GM12878 (cell line): Measurements from ENCODE around the gene MFSD12. TPM values are rescaled to one million over a fixed set of nuclear protein-coding genes. Genes with fewer than 3 reads are reported as not detected.

Source experiments
- ATAC-seq: fragments of 200-7000 bp; cut with Tn5 transposase; 3 replicates; pipeline ENCODE4 v1.9.1; 2020; ENCODE audit warnings: mild to moderate bottlenecking, moderate library complexity
- BruUV-seq: library from RNA; stranded (reverse); fragments of 400-500 nt; replicated peaks from 2 replicates; lab custom pipeline; 2021; lab: Mats Ljungman, UMichigan
- CTCF ChIA-PET: fragments of 300-600 bp; sonication (Branson Sonifier 250); formaldehyde crosslinking; extraction: SDS; loops from one replicate; lab custom pipeline; 2021; ENCODE audit warnings: inconsistent platforms; lab: Yijun Ruan, JAX
- POLR2A ChIA-PET: fragments of 350-600 bp; formaldehyde crosslinking; extraction: SDS; loops from one replicate; lab custom pipeline; 2021; ENCODE audit warnings: inconsistent platforms; lab: Charles Lee
- RAD21 ChIA-PET: fragments of 300-600 bp; sonication (Branson Sonifier 250); formaldehyde crosslinking; loops from one replicate; lab custom pipeline; 2023; ENCODE audit warnings: antibody characterized with exemption; ENCODE audit not compliant: unreplicated experiment; lab: Charles Lee
- SMC1A ChIA-PET: fragments of 300-600 bp; sonication (Branson Sonifier 250); formaldehyde crosslinking; loops from one replicate; lab custom pipeline; 2023; ENCODE audit not compliant: unreplicated experiment, uncharacterized antibody; lab: Charles Lee
- DNase-seq: peaks from one replicate; pipeline ENCODE4 v3.0.0-alpha.2; 2011; ENCODE audit warnings: low read depth, low spot score
- FAIRE-seq: peaks from 3 replicates; lab custom pipeline; 2011; peaks lifted over from hg19 to GRCh38; lab: Jason Lieb, UNC
- H2AFZ ChIP-seq: 2 replicates; pipeline ENCODE4 v1.6.0; 2011; ENCODE audit warnings: low read depth, low read length, control low read depth; ENCODE audit not compliant: control insufficient read depth
- H3K27ac ChIP-seq: 2 replicates; pipeline ENCODE4 v1.5.1; 2011; ENCODE audit warnings: control low read depth; ENCODE audit not compliant: control insufficient read depth, insufficient read depth
- H3K27me3 ChIP-seq, 2 experiments: replicated peaks in 1 of 2; 2 replicates each; pipeline versions ENCODE4 v1.6.0 to v1.6.1; 2011; ENCODE audit warnings: low read length in 1 of 2; ENCODE audit not compliant: control insufficient read depth in 2 of 2, insufficient read depth in 2 of 2
- H3K36me3 ChIP-seq, 2 experiments: 2 replicates each; pipeline ENCODE4 v1.5.1; 2011; ENCODE audit warnings: low read length in 1 of 2; ENCODE audit not compliant: control insufficient read depth in 2 of 2, insufficient read depth in 2 of 2
- H3K4me1 ChIP-seq: 2 replicates; pipeline ENCODE4 v1.6.1; 2011; ENCODE audit warnings: mild to moderate bottlenecking, low read length, moderate library complexity, mixed read lengths; ENCODE audit not compliant: control insufficient read depth, insufficient read depth
- H3K4me2 ChIP-seq: 2 replicates; pipeline ENCODE4 v1.6.0; 2011; ENCODE audit warnings: control low read depth; ENCODE audit not compliant: control insufficient read depth, insufficient read depth
- H3K4me3 ChIP-seq: fragments of 200-600 bp; sonication (generic); 2 replicates; pipeline ENCODE4 v1.5.1; 2016
- H3K79me2 ChIP-seq: 2 replicates; pipeline ENCODE4 v1.6.0; 2011; ENCODE audit warnings: low read length; ENCODE audit not compliant: control insufficient read depth, insufficient read depth
- H3K9ac ChIP-seq: 2 replicates; pipeline ENCODE4 v1.8.0; 2011; ENCODE audit warnings: low read length, control low read depth, mixed read lengths; ENCODE audit not compliant: control insufficient read depth, insufficient read depth
- H3K9me3 ChIP-seq: replicated peaks from 3 replicates; pipeline ENCODE4 v1.5.1; 2011; ENCODE audit warnings: mild to moderate bottlenecking, low read length; ENCODE audit not compliant: control insufficient read depth, insufficient read depth
- H4K20me1 ChIP-seq: 2 replicates; pipeline ENCODE4 v1.6.0; 2011; ENCODE audit not compliant: control insufficient read depth, insufficient read depth
- FOS ChIP-seq: IDR thresholded peaks from 3 replicates; pipeline ENCODE4 v1.6.1; 2011; ENCODE audit warnings: borderline replicate concordance; ENCODE audit not compliant: insufficient read length; ENCODE audit errors: extremely low read depth
- HDAC6 ChIP-seq: fragments of 200-600 bp; sonication (generic); IDR thresholded peaks from one replicate; pipeline ENCODE4 v1.8.0; 2017; ENCODE audit warnings: antibody characterized with exemption; ENCODE audit not compliant: unreplicated experiment
- IKZF1 ChIP-seq: fragments of 450-650 bp; conservative IDR thresholded peaks from 2 replicates; pipeline ENCODE4 v1.6.1; 2017; ENCODE audit warnings: antibody characterized with exemption, mild to moderate bottlenecking
- KDM1A ChIP-seq: fragments of 200-600 bp; sonication (generic); IDR thresholded peaks from 2 replicates; pipeline ENCODE4 v1.6.1; 2016; ENCODE audit warnings: borderline replicate concordance
- POLR2AphosphoS5 ChIP-seq: IDR thresholded peaks from 2 replicates; pipeline ENCODE4 v1.6.1; 2011; ENCODE audit warnings: mild to moderate bottlenecking, low read length, inconsistent platforms
- RELB ChIP-seq: fragments of 450-650 bp; IDR thresholded peaks from 2 replicates; pipeline ENCODE4 v1.6.1; 2017; ENCODE audit warnings: low read depth, mild to moderate bottlenecking, moderate library complexity
- USF1 ChIP-seq: IDR thresholded peaks from 2 replicates; pipeline ENCODE4 v1.6.1; 2011; ENCODE audit warnings: borderline replicate concordance, low read depth, mild to moderate bottlenecking, moderate library complexity, mixed read lengths, low read length; ENCODE audit not compliant: insufficient read depth; ENCODE audit errors: extremely low read length
- ZNF207 ChIP-seq: fragments of 450-650 bp; IDR thresholded peaks from 2 replicates; pipeline ENCODE4 v1.6.1; 2014; ENCODE audit warnings: antibody characterized with exemption, mild to moderate bottlenecking, borderline replicate concordance
- WGBS: methylation state at CpG from one replicate; pipeline ENCODE4 v1.1.6; 2016; ENCODE audit warnings: low lambda C conversion rate; ENCODE audit not compliant: insufficient replicate concordance, insufficient coverage; ENCODE audit errors: missing lambda C conversion rate; 5-methylcytosine and 5-hydroxymethylcytosine counted together
- in situ Hi-C: fragments of 300-500 bp; cut with MboI; formaldehyde crosslinking; loops from 9 replicates; pipeline ENCODE4 v1.14.3; 2018; ENCODE audit warnings: mixed read lengths
- intact Hi-C: fragments of 100-400 bp; cut with micrococcal nuclease; formaldehyde crosslinking; loops from one replicate; pipeline ENCODE4 v1.14.2; 2022; ENCODE audit not compliant: unreplicated experiment
- polyA plus RNA-seq, 11 experiments: library from polyadenylated mRNA; depleted of rRNA in 4 of 11; unstranded in 6 of 11; stranded (reverse) in 5 of 11; fragments of >200 nt; fragmentation: Nextera tagmentation in 4 of 11; fragmentation: Illumina TruSeq in 1 of 11; extraction: Ambion mirVana in 4 of 11; extraction: Trizol in 1 of 11; gene quantifications; 1 replicate in 1 of 11; 2 replicates in 10 of 11; pipeline versions ENCODE4 v1.2.1 to v1.2.3, GENCODE V29; 2011 to 2016; ENCODE audit warnings: inconsistent platforms in 2 of 11, missing spikeins in 2 of 11, low read depth in 1 of 11
- total RNA-seq, 4 experiments: library from RNA; depleted of rRNA in 3 of 4; stranded (reverse); fragments of >200 nt in 3 of 4; fragmentation: Illumina TruSeq in 1 of 4; extraction: Trizol in 1 of 4; gene quantifications; 2 replicates each; pipeline versions ENCODE4 v1.2.1 to v1.2.3, GENCODE V29; 2013 to 2021

Gene MFSD12
- total and polyA plus RNA-seq, 10 of the 15 experiments (the other 5 are each of a cell fraction or from before 2014, with no cell fraction given) = 0.58 to 65.9 (median 16.8) TPM

GRCh38 chr19:3510727-3511126 is 46.7 kb downstream of the MFSD12 start:
- Histone ChIP-seq H2AFZ (no peak overlapping the region), H3K9me3 (no peaks in the 10 kb centered on the region), H3K4me3 (no peak overlapping the region), H3K27me3 (no peaks in the 10 kb centered on the region), H3K4me2 (no peak overlapping the region), H3K36me3 (peaks cover 0 to 1% of the 10 kb centered on the region in 2 experiments; a peak in 3 of 4 replicates), H3K4me1 (peaks cover 7% of the 10 kb centered on the region), H3K9ac (no peak overlapping the region), H3K27ac (no peak overlapping the region), H3K79me2 (peaks cover 46% of the 10 kb centered on the region), H4K20me1 (no peaks in the 10 kb centered on the region)
- ChIA-PET RAD21 (no interaction called here), SMC1A (no interaction called here), CTCF (no interaction called here), POLR2A (no interaction called here)
- intact Hi-C loops = no loop called here
- ATAC-seq (no peak), FAIRE-seq (no peak), DNase-seq (no peak)
- BruUV-seq = no TSS peak
- in situ Hi-C loops = no loop called here
- TF ChIP-seq KDM1A = no peak
- no peak for TF ChIP-seq USF1
- TF ChIP-seq RELB = no peak
- TF ChIP-seq POLR2AphosphoS5 = no peak
- no peak for TF ChIP-seq IKZF1
- TF ChIP-seq HDAC6 = no peak
- no peak for TF ChIP-seq FOS
- TF ChIP-seq ZNF207 = no peak
- 87% methylated on average over 22 of the region's 22 CpGs for WGBS
